Measurements from ENCODE around the gene CORIN. TPM values are rescaled to one million over a fixed set of nuclear protein-coding genes. Genes with fewer than 3 reads are reported as not detected.

The CORIN gene
- total RNA-seq, 1 experiment from 2014 or later = not detected

Small RNAs within 50 kb of the gene (microRNA-seq; reads per million reads assigned to microRNA genes)
- gene MIR8053 = not detected

Other genes with a start within 250 kb of the CORIN start
- 12.1 and 16.7 TPM in 2 replicates for gene NFXL1, start 76.5 kb upstream of the CORIN start, total RNA-seq (2021)
- 0.39 TPM in 1 of 2 replicates, not detected in the other for gene CNGA1, start 178.6 kb upstream of the CORIN start, total RNA-seq (2021)
- 0.46 and 0.84 TPM in 2 replicates for gene NIPAL1, start 178.7 kb upstream of the CORIN start, total RNA-seq (2021)

All from A673 (cell line).